PC-9 (cell line): ENCODE results near the gene SLC25A21. TPM values are rescaled to one million over a fixed set of nuclear protein-coding genes. Genes with fewer than 3 reads are reported as not detected.
"Not testable (repeated sequence)": the region's sequence is repeated elsewhere in the genome, so short reads cannot be mapped to it uniquely, and the experiment has no call there.

Experiments used
- BruUV-seq: library from RNA; stranded (reverse); fragments of 400-500 nt; replicated peaks from 2 replicates; lab custom pipeline; 2021; lab: Mats Ljungman, UMichigan
- CTCF ChIA-PET: fragments of 300-600 bp; sonication (Branson Sonifier 250); formaldehyde crosslinking; loops from one replicate; lab custom pipeline; 2022; ENCODE audit warnings: antibody characterized with exemption; lab: Charles Lee
- POLR2A ChIA-PET: fragments of 300-600 bp; sonication (Branson Sonifier 250); formaldehyde crosslinking; loops from one replicate; lab custom pipeline; 2022; ENCODE audit warnings: antibody characterized with exemption; ENCODE audit not compliant: unreplicated experiment; lab: Charles Lee
- DNase-seq, 2 experiments: peaks; one replicate each; pipeline versions ENCODE4 v3.0.0 to v3.0.0-alpha.2; 2015 to 2022; ENCODE audit warnings: mixed read lengths in 1 of 2
- H2AFZ ChIP-seq: fragments of 200-600 bp; sonication (generic); 2 replicates; pipeline ENCODE4 v1.8.1; 2017; ENCODE audit warnings: antibody characterized with exemption
- H3F3A ChIP-seq: fragments of 200-600 bp; sonication (generic); 2 replicates; pipeline ENCODE4 v1.8.1; 2017; ENCODE audit warnings: antibody characterized with exemption, mild to moderate bottlenecking, low read depth; ENCODE audit not compliant: insufficient read depth
- H3K27ac ChIP-seq: fragments of 200-600 bp; sonication (generic); 2 replicates; pipeline ENCODE4 v1.6.1; 2016; ENCODE audit warnings: mixed run types
- H3K27me3 ChIP-seq: fragments of 200-600 bp; sonication (generic); 2 replicates; pipeline ENCODE4 v1.6.1; 2016; ENCODE audit warnings: low read depth, mixed run types; ENCODE audit not compliant: insufficient read depth
- H3K36me3 ChIP-seq: fragments of 200-600 bp; sonication (generic); 2 replicates; pipeline ENCODE4 v1.6.1; 2016; ENCODE audit warnings: low read depth, mixed run types
- H3K4me1 ChIP-seq: fragments of 200-600 bp; sonication (generic); replicated peaks from 2 replicates; pipeline ENCODE4 v1.6.1; 2016; ENCODE audit warnings: mixed run types; ENCODE audit not compliant: insufficient read depth
- H3K4me2 ChIP-seq: fragments of 200-600 bp; sonication (generic); 2 replicates; pipeline ENCODE4 v1.6.1; 2017; ENCODE audit warnings: mixed run types
- H3K4me3 ChIP-seq: fragments of 200-600 bp; sonication (generic); 2 replicates; pipeline ENCODE4 v1.6.1; 2016; ENCODE audit warnings: mixed run types
- H3K79me2 ChIP-seq: fragments of 200-600 bp; sonication (generic); 2 replicates; pipeline ENCODE4 v1.6.1; 2017; ENCODE audit warnings: low read depth, mixed run types
- H3K9me2 ChIP-seq: fragments of 200-600 bp; sonication (generic); 2 replicates; pipeline ENCODE4 v1.8.1; 2017; ENCODE audit warnings: mild to moderate bottlenecking; ENCODE audit not compliant: insufficient read depth
- H3K9me3 ChIP-seq: fragments of 200-600 bp; sonication (generic); 2 replicates; pipeline ENCODE4 v1.8.1; 2016; ENCODE audit warnings: low read depth; ENCODE audit not compliant: insufficient read depth
- H4K20me1 ChIP-seq: fragments of 200-600 bp; sonication (generic); 2 replicates; pipeline ENCODE4 v1.8.1; 2017; ENCODE audit not compliant: insufficient read depth
- EZH2 ChIP-seq: fragments of 200-600 bp; sonication (generic); IDR thresholded peaks from 2 replicates; pipeline ENCODE4 v1.8.0; 2017; ENCODE audit warnings: antibody characterized with exemption, low read depth
- intact Hi-C: fragments of 100-400 bp; cut with micrococcal nuclease; formaldehyde crosslinking; loops from one replicate; pipeline ENCODE4 v1.10.0; 2022; ENCODE audit not compliant: unreplicated experiment
- total RNA-seq: library from RNA; stranded (reverse); gene quantifications from 2 replicates; pipeline ENCODE4 v1.2.3, GENCODE V29; 2021
- TF ChIP-seq, protein P1 (sequence below): fragments of 200-600 bp; sonication (generic); conservative IDR thresholded peaks from 2 replicates; pipeline ENCODE4 v1.6.1; 2017; ENCODE audit warnings: mixed run types, antibody characterized with exemption, mild to moderate bottlenecking, moderate library complexity

SLC25A21 gene
- total RNA-seq, 1 experiment from 2014 or later, result 3.2 TPM

DNA sequence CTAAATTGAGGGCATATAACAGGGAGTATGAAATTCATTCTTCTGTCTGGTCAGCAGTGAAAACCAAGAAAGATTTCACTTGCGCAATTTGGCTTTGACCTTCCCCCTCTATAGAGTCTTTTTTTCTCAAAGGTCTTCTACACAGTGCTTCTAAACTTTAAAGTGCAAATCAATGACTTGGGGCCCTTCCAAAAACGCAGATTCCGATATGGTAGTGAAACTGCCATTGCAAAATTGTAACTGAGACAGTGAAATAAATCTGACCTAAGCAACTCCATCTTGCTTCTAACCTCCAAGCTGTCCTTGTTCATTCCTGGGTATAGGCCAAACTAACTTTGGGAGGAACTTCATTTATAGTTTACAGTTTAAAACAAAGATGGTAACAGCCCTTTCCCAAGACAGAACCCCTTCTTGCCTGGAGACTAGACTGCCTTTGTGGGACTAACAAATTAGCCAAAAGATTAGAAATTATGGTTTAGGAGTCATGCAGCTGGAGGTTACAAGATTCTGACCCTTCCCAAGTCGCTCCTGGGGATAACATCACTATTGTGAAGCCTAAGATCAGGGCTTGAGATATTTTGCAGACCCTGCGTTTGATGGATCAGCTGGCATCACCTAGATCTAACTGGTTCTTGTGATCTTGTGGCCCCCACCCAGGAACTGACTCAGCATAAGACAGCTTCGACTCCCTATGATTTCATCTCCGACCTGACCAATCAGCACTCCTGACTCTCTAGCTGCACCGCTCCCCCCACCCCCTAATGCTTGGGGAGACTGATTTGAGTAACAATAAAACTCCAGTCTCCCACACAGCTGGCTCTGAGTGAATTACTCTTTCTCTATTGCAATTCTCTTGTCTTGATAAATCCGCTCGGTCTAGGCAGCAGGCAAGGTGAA is 5.0 kb downstream of the SLC25A21 start:
- Histone ChIP-seq H3K4me1 (no peaks in the 10 kb centered on the region), H3K27ac (no peak overlapping the region), H3K9me2 (no peaks in the 10 kb centered on the region), H2AFZ (no peak overlapping the region), H3K27me3 (no peaks in the 10 kb centered on the region), H3K4me2 (no peak overlapping the region), H3F3A (no peaks in the 10 kb centered on the region), H3K79me2 (no peaks in the 10 kb centered on the region), H3K36me3 (no peaks in the 10 kb centered on the region), H3K4me3 (no peak overlapping the region), H3K9me3 (no peaks in the 10 kb centered on the region), H4K20me1 (no peaks in the 10 kb centered on the region)
- CTCF ChIA-PET, result interaction anchor here (0.6 kb wide), 1 partner anchor 510 kb away, joined by 4 read pairs; no protein-coding TSS in a partner anchor
- POLR2A ChIA-PET, result no interaction called here
- no TSS peak for BruUV-seq
- TF ChIP-seq, protein P1, sequence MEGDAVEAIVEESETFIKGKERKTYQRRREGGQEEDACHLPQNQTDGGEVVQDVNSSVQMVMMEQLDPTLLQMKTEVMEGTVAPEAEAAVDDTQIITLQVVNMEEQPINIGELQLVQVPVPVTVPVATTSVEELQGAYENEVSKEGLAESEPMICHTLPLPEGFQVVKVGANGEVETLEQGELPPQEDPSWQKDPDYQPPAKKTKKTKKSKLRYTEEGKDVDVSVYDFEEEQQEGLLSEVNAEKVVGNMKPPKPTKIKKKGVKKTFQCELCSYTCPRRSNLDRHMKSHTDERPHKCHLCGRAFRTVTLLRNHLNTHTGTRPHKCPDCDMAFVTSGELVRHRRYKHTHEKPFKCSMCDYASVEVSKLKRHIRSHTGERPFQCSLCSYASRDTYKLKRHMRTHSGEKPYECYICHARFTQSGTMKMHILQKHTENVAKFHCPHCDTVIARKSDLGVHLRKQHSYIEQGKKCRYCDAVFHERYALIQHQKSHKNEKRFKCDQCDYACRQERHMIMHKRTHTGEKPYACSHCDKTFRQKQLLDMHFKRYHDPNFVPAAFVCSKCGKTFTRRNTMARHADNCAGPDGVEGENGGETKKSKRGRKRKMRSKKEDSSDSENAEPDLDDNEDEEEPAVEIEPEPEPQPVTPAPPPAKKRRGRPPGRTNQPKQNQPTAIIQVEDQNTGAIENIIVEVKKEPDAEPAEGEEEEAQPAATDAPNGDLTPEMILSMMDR, result no peak
- TF ChIP-seq EZH2, result no peak
- intact Hi-C loops, result no loop called here
- DNase-seq, result no peak

- Histone ChIP-seq H3K36me3 (no peaks in the 10 kb centered on the region), H3F3A (no peaks in the 10 kb centered on the region), H3K27ac (no peak overlapping the region), H3K9me3 (no peaks in the 10 kb centered on the region), H3K4me2 (no peak overlapping the region), H3K79me2 (no peaks in the 10 kb centered on the region), H3K9me2 (no peaks in the 10 kb centered on the region), H3K4me3 (no peak overlapping the region), H4K20me1 (no peaks in the 10 kb centered on the region), H2AFZ (no peak overlapping the region), H3K27me3 (no peaks in the 10 kb centered on the region), H3K4me1 (no peaks in the 10 kb centered on the region)
- intact Hi-C loops, result no loop called here
- no peak for TF ChIP-seq EZH2
- TF ChIP-seq, protein P1, result no peak
- DNase-seq, result no peak
- POLR2A ChIA-PET, result no interaction called here
- no TSS peak for BruUV-seq
- CTCF ChIA-PET, result no interaction called here
Observed at GRCh38 chr14:37165794-37166193, 6.6 kb downstream of the SLC25A21 start.

DNA sequence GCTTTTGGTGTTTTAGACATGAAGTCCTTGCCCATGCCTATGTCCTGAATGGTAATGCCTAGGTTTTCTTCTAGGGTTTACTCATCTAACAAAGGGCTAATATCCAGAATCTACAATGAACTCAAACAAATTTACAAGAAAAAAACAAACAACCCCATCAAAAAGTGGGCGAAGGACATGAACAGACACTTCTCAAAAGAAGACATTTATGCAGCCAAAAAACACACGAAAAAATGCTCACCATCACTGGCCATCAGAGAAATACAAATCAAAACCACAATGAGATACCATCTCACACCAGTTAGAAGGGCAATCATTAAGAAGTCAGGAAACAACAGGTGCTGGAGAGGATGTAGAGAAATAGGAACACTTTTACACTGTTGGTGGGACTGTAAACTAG is 10.1 kb downstream of the SLC25A21 start:
- intact Hi-C loops, H3K27ac ChIP-seq, H3K36me3 ChIP-seq, H3K4me2 ChIP-seq, POLR2A ChIA-PET, H2AFZ ChIP-seq, DNase-seq, H3K9me3 ChIP-seq, H3F3A ChIP-seq, H3K4me3 ChIP-seq, H3K27me3 ChIP-seq, CTCF ChIA-PET, BruUV-seq, H3K9me2 ChIP-seq, H3K79me2 ChIP-seq, H3K4me1 ChIP-seq, H4K20me1 ChIP-seq: not testable (repeated sequence)
